PC-3 (cell line): Measurements from ENCODE around the gene GSTO1. TPM values are rescaled to one million over a fixed set of nuclear protein-coding genes. Genes with fewer than 3 reads are reported as not detected.

Experiments
- ATAC-seq: fragments of 200-7000 bp; cut with Tn5 transposase; 2 replicates; pipeline ENCODE4 v1.9.1; 2020; ENCODE audit warnings: mild to moderate bottlenecking, moderate library complexity
- BruUV-seq: library from RNA; stranded (reverse); fragments of 400-500 nt; replicated peaks from 2 replicates; lab custom pipeline; 2021; lab: Mats Ljungman, UMichigan
- CTCF ChIA-PET: fragments of 300-600 bp; sonication (Branson Sonifier 250); formaldehyde crosslinking; loops from one replicate; lab custom pipeline; 2022; ENCODE audit warnings: antibody characterized with exemption; lab: Charles Lee
- POLR2A ChIA-PET: fragments of 300-600 bp; sonication (Branson Sonifier 250); formaldehyde crosslinking; loops from one replicate; lab custom pipeline; 2022; ENCODE audit warnings: antibody characterized with exemption; ENCODE audit not compliant: unreplicated experiment; lab: Charles Lee
- DNase-seq: peaks from one replicate; pipeline ENCODE4 v3.0.0-alpha.2; 2015
- H2AFZ ChIP-seq: fragments of 300-600 bp; sonication (generic); 2 replicates; pipeline ENCODE4 v1.6.0; 2016; ENCODE audit warnings: antibody characterized with exemption, low read length
- H3F3A ChIP-seq: fragments of 300-600 bp; sonication (generic); one replicate; pipeline ENCODE4 v1.6.0; 2017; ENCODE audit warnings: antibody characterized with exemption, low read length, control low read depth, mild to moderate bottlenecking; ENCODE audit not compliant: unreplicated experiment
- H3K27ac ChIP-seq: fragments of 300-600 bp; sonication (generic); 2 replicates; pipeline ENCODE4 v1.5.1; 2016; ENCODE audit warnings: mild to moderate bottlenecking, low read length
- H3K27me3 ChIP-seq: fragments of 300-600 bp; sonication (generic); 2 replicates; pipeline ENCODE4 v1.6.1; 2016; ENCODE audit warnings: low read length, mixed read lengths
- H3K36me3 ChIP-seq: fragments of 300-600 bp; sonication (generic); 2 replicates; pipeline ENCODE4 v1.6.1; 2016; ENCODE audit warnings: low read depth, mixed run types, low read length, mixed read lengths
- H3K4me1 ChIP-seq: fragments of 300-600 bp; sonication (generic); 2 replicates; pipeline ENCODE4 v1.5.1; 2016; ENCODE audit warnings: low read length; ENCODE audit not compliant: insufficient read depth
- H3K4me2 ChIP-seq: fragments of 300-600 bp; sonication (generic); 2 replicates; pipeline ENCODE4 v1.6.0; 2016; ENCODE audit warnings: low read length
- H3K4me3 ChIP-seq: fragments of 300-600 bp; sonication (generic); 2 replicates; pipeline ENCODE4 v1.5.1; 2016; ENCODE audit warnings: mild to moderate bottlenecking, low read length, mixed read lengths
- H3K79me2 ChIP-seq: fragments of 300-600 bp; sonication (generic); 2 replicates; pipeline ENCODE4 v1.6.1; 2017; ENCODE audit warnings: low read length, mixed read lengths
- H3K9ac ChIP-seq: fragments of 300-600 bp; sonication (generic); 2 replicates; pipeline ENCODE4 v1.6.0; 2016; ENCODE audit warnings: mild to moderate bottlenecking, low read length
- H3K9me2 ChIP-seq: fragments of 300-600 bp; sonication (generic); replicated peaks from 2 replicates; pipeline ENCODE4 v1.6.1; 2016; ENCODE audit warnings: mixed run types, low read length, mixed read lengths
- H3K9me3 ChIP-seq: fragments of 300-600 bp; sonication (generic); 2 replicates; pipeline ENCODE4 v1.6.1; 2016; ENCODE audit warnings: low read length, mixed read lengths
- H4K20me1 ChIP-seq: fragments of 300-600 bp; sonication (generic); 2 replicates; pipeline ENCODE4 v1.6.1; 2016; ENCODE audit warnings: low read length, mixed read lengths
- EZH2 ChIP-seq: fragments of 300-600 bp; sonication (generic); IDR thresholded peaks from one replicate; pipeline ENCODE4 v1.6.1; 2017; ENCODE audit warnings: antibody characterized with exemption, mild to moderate bottlenecking, low read length; ENCODE audit not compliant: unreplicated experiment
- EZH2phosphoT487 ChIP-seq: fragments of 300-600 bp; sonication (generic); IDR thresholded peaks from 2 replicates; pipeline ENCODE4 v1.6.1; 2018; ENCODE audit warnings: mild to moderate bottlenecking, antibody characterized with exemption, low read length, borderline replicate concordance
- intact Hi-C: fragments of 100-400 bp; cut with micrococcal nuclease; formaldehyde crosslinking; loops from 2 replicates; pipeline ENCODE4 v1.9.0; 2023
- total RNA-seq: library from RNA; depleted of rRNA; stranded (reverse); fragments of >200 nt; gene quantifications from 2 replicates; pipeline ENCODE4 v1.2.3, GENCODE V29; 2014
- TF ChIP-seq, protein P1 (sequence below): fragments of 300-600 bp; sonication (generic); conservative IDR thresholded peaks from 2 replicates; pipeline ENCODE4 v1.5.1; 2017; ENCODE audit warnings: antibody characterized with exemption, low read depth, mild to moderate bottlenecking, low read length

The GSTO1 gene
- total RNA-seq, 1 experiment from 2014 or later, result 46.0 TPM

DNA sequence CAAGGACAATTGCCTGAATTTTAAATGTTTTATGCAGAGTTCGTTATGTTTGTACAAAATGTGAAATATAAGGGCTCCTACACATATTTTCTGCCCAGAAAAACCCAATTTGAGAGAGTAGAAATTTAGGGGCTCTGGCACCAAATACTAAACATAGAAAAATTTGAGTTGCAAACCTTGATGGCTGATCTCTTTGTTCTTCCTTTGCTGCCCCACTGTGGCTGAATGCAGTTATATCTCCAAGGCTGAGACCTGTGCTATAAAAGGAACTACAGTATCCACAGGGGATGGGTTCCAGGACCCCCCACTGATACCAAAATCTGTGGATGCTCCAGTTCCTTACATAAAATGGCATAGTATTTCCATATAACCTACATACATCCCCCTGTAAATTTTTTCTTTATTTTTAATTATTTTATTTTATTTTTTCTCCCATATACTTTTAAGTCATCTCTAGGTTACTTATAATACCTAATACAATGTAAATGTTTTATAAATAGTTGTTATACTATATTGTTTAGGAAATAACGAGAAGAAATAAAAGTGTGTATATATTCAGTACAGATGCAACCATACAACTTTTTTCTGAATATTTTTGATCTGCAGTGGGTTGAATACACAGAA is 45.0 kb upstream of the GSTO1 start:
- H3K79me2 ChIP-seq, result no peaks in the 10 kb centered on the region
- BruUV-seq, result no TSS peak
- no peaks in the 10 kb centered on the region for H3K27me3 ChIP-seq
- H3K9ac ChIP-seq, result no peak overlapping the region
- no peaks in the 10 kb centered on the region for H3K36me3 ChIP-seq
- no peaks in the 10 kb centered on the region for H3K4me1 ChIP-seq
- DNase-seq, result peak; percentile 55
- TF ChIP-seq, protein P1, sequence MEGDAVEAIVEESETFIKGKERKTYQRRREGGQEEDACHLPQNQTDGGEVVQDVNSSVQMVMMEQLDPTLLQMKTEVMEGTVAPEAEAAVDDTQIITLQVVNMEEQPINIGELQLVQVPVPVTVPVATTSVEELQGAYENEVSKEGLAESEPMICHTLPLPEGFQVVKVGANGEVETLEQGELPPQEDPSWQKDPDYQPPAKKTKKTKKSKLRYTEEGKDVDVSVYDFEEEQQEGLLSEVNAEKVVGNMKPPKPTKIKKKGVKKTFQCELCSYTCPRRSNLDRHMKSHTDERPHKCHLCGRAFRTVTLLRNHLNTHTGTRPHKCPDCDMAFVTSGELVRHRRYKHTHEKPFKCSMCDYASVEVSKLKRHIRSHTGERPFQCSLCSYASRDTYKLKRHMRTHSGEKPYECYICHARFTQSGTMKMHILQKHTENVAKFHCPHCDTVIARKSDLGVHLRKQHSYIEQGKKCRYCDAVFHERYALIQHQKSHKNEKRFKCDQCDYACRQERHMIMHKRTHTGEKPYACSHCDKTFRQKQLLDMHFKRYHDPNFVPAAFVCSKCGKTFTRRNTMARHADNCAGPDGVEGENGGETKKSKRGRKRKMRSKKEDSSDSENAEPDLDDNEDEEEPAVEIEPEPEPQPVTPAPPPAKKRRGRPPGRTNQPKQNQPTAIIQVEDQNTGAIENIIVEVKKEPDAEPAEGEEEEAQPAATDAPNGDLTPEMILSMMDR, result peak; percentile 66
- no peak for TF ChIP-seq EZH2phosphoT487
- no peak for TF ChIP-seq EZH2
- CTCF ChIA-PET, result no interaction called here
- POLR2A ChIA-PET, result no interaction called here
- peak; percentile 49; the same call in 1 of the 2 replicates for ATAC-seq
- H3K4me3 ChIP-seq, result no peak overlapping the region
- no peak overlapping the region for H3K27ac ChIP-seq
- no peak overlapping the region for H3K4me2 ChIP-seq
- H2AFZ ChIP-seq, result no peak overlapping the region
- H4K20me1 ChIP-seq, result no peaks in the 10 kb centered on the region
- intact Hi-C loops, result loop anchor here (1.0 to 5.0 kb wide), 4 partner anchors 72 to 321 kb away; no protein-coding TSS in a partner anchor
- H3K9me2 ChIP-seq, result no peaks in the 10 kb centered on the region
- no peaks in the 10 kb centered on the region for H3K9me3 ChIP-seq
- H3F3A ChIP-seq, result no peaks in the 10 kb centered on the region

DNA sequence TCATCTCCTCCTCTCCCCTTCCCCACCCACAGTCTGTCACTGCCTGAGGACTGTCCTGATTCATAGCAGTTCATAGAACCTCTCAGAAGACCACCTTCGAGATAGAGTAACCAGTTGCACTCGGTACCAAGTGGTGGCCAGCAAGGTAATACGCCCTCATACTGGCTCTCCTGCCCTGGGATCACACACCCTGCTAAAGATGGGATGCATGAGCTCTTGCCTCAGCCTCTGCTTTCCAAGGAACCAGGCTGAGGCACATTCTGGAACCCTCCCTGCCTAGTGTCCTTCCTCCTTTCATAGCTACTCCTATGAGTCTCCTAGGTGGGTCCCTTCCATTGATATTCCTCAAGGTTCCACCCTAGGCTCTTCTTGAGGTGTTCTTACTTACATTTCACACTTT is 38.1 kb upstream of the GSTO1 start:
- no peak overlapping the region for H2AFZ ChIP-seq
- ChIA-PET CTCF (no interaction called here), POLR2A (no interaction called here)
- TF ChIP-seq, protein P1, result no peak
- TF ChIP-seq EZH2phosphoT487 (no peak), EZH2 (no peak)
- H3K4me2 ChIP-seq, result no peak overlapping the region
- intact Hi-C loops, result no loop called here
- no peak overlapping the region for H3K27ac ChIP-seq
- H3K36me3 ChIP-seq, result no peaks in the 10 kb centered on the region
- H4K20me1 ChIP-seq, result no peaks in the 10 kb centered on the region
- H3K9me3 ChIP-seq, result no peaks in the 10 kb centered on the region
- H3K27me3 ChIP-seq, result no peaks in the 10 kb centered on the region
- H3K9ac ChIP-seq, result no peak overlapping the region
- no peaks in the 10 kb centered on the region for H3K4me1 ChIP-seq
- no TSS peak for BruUV-seq
- H3K9me2 ChIP-seq, result no peaks in the 10 kb centered on the region
- H3F3A ChIP-seq, result no peaks in the 10 kb centered on the region
- H3K4me3 ChIP-seq, result no peak overlapping the region
- no peaks in the 10 kb centered on the region for H3K79me2 ChIP-seq
- DNase-seq, result no peak
- ATAC-seq, result no peak

DNA sequence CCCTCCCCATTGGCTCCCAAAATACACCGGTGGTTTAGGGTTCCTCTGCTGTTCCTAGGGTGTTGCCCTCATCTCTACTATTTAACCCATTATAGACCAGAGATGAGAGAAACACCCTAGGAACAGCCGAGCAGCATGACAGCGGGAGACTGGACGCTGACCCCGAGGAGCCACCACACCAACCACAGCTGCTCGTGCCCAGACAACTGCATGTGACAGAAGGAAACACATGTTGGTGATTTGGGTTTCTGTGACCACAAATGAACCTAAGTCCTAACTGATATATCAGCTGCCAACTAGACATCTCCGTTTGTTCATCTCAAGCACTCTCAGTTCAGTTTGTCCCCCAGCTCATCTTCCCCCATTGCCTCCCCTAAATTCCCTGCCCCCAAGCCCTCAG is 35.9 kb upstream of the GSTO1 start:
- no peaks in the 10 kb centered on the region for H4K20me1 ChIP-seq
- no peak overlapping the region for H3K27ac ChIP-seq
- ChIA-PET CTCF (no interaction called here), POLR2A (no interaction called here)
- TF ChIP-seq EZH2phosphoT487 (no peak), EZH2 (no peak)
- TF ChIP-seq, protein P1, result no peak
- H3F3A ChIP-seq, result no peaks in the 10 kb centered on the region
- ATAC-seq (no peak), DNase-seq (no peak)
- no TSS peak for BruUV-seq
- no peaks in the 10 kb centered on the region for H3K4me1 ChIP-seq
- no peaks in the 10 kb centered on the region for H3K9me2 ChIP-seq
- H3K36me3 ChIP-seq, result no peaks in the 10 kb centered on the region
- no peak overlapping the region for H2AFZ ChIP-seq
- H3K4me2 ChIP-seq, result no peak overlapping the region
- no peaks in the 10 kb centered on the region for H3K79me2 ChIP-seq
- no peaks in the 10 kb centered on the region for H3K9me3 ChIP-seq
- H3K27me3 ChIP-seq, result no peaks in the 10 kb centered on the region
- intact Hi-C loops, result no loop called here
- no peak overlapping the region for H3K4me3 ChIP-seq
- H3K9ac ChIP-seq, result no peak overlapping the region
